ENCODE measurements around the gene SND1. TPM values are rescaled to one million over a fixed set of nuclear protein-coding genes. Genes with fewer than 3 reads are reported as not detected.

SND1 gene
- total and polyA plus RNA-seq, 2 of the 4 experiments (the other 2 are of a cell fraction), result 154 to 294 TPM

- no peak overlapping the region for H3K18ac ChIP-seq (ENCODE audit: low read depth, low read length)
- H3K27ac ChIP-seq (ENCODE audit: insufficient read depth, low read length), result no peak overlapping the region
- no peak overlapping the region for H2AK9ac ChIP-seq (replicated peaks; ENCODE audit: low read depth, low read length, poor library complexity)
- TF ChIP-seq MAFK (IDR thresholded peaks at IDR 0.05; ENCODE audit: low read depth, low read length) (no peak), POLR2A (IDR thresholded peaks at IDR 0.05; ENCODE audit: low read depth, low read length) (no peak), MAZ (IDR thresholded peaks at IDR 0.05; ENCODE audit: borderline replicate concordance, low read depth, low read length) (no peak), RAD21 (IDR thresholded peaks at IDR 0.05; ENCODE audit: low read length) (no peak), MXI1 (IDR thresholded peaks at IDR 0.05; ENCODE audit: borderline replicate concordance, low read depth, low read length) (no peak), NFE2L2 (IDR thresholded peaks at IDR 0.05; ENCODE audit: low read depth, low read length) (no peak), RFX5 (IDR thresholded peaks at IDR 0.05; ENCODE audit: low read depth, low read length) (no peak), CHD1 (IDR thresholded peaks at IDR 0.05; ENCODE audit: low read depth, low read length) (no peak), SMC3 (IDR thresholded peaks at IDR 0.05; ENCODE audit: low read depth, low read length) (no peak), CTCF (conservative IDR thresholded peaks at IDR 0.05; ENCODE audit: low read depth, low read length) (no peak), CEBPB (IDR thresholded peaks at IDR 0.05; ENCODE audit: low read depth, low read length) (no peak)
- TF ChIP-seq, protein P1, sequence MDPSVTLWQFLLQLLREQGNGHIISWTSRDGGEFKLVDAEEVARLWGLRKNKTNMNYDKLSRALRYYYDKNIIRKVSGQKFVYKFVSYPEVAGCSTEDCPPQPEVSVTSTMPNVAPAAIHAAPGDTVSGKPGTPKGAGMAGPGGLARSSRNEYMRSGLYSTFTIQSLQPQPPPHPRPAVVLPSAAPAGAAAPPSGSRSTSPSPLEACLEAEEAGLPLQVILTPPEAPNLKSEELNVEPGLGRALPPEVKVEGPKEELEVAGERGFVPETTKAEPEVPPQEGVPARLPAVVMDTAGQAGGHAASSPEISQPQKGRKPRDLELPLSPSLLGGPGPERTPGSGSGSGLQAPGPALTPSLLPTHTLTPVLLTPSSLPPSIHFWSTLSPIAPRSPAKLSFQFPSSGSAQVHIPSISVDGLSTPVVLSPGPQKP (IDR thresholded peaks at IDR 0.05; ENCODE audit: borderline replicate concordance, low read depth, low read length), result no peak
- H2BK5ac ChIP-seq (ENCODE audit: low read depth, low read length, poor library complexity, severe bottlenecking), result no peak overlapping the region
- no peak overlapping the region for H3K9ac ChIP-seq (ENCODE audit: low read depth, low read length)
- no peaks in the 10 kb centered on the region for H3K36me3 ChIP-seq (ENCODE audit: control insufficient read depth, insufficient read depth, low read length)
- no TSS peak for BruUV-seq (replicated peaks)
- in situ Hi-C loops (cut with MboI; ENCODE audit: low sequenced_read_pairs) (no loop called here), intact Hi-C loops (cut with micrococcal nuclease) (no loop called here), dilution Hi-C loops (cut with HindIII; ENCODE audit: low sequenced_read_pairs, unreplicated experiment) (no loop called here)
- H3K4ac ChIP-seq (ENCODE audit: low read depth, low read length), result no peak overlapping the region
- H3K23ac ChIP-seq (ENCODE audit: low read depth, low read length), result no peak overlapping the region
- no peak overlapping the region for H4K5ac ChIP-seq (ENCODE audit: low read depth, low read length)
- H2AFZ ChIP-seq (replicated peaks; ENCODE audit: low read length, poor library complexity), result no peak overlapping the region
- no CpG with 5 or more reads among the region's 5 CpGs for WGBS, 2 experiments (ENCODE audit: extremely low coverage in 2 of 2, insufficient read length in 1 of 2)
- no peak overlapping the region for H2BK120ac ChIP-seq (ENCODE audit: low read depth, low read length)
- no peak overlapping the region for H2BK15ac ChIP-seq (ENCODE audit: low read depth, low read length)
- no peak overlapping the region for H3K4me3 ChIP-seq (ENCODE audit: insufficient read depth, low read depth, low read length)
- DNase-seq, result no peak
- no peak for ATAC-seq (ENCODE audit: low read depth)
- CTCF ChIA-PET, result no interaction called here
- H3K27me3 ChIP-seq (ENCODE audit: control insufficient read depth, insufficient read depth, low read length), result peaks cover 45% of the 10 kb centered on the region
- 0 out of 2 replicates have a peak, but pooled peaks cover 6% of the 10 kb centered on the region for H3K9me1 ChIP-seq (ENCODE audit: insufficient read depth, low read length)
- no peaks in the 10 kb centered on the region for H3K79me1 ChIP-seq (ENCODE audit: low read depth in 1 of 2, low read length in 2 of 2)
- no peaks in the 10 kb centered on the region; the same call in 1 of the 2 replicates for H3K4me1 ChIP-seq (ENCODE audit: control insufficient read depth, insufficient read depth, low read length)
- no peak overlapping the region for H3K4me2 ChIP-seq (ENCODE audit: low read depth, low read length)
- H4K8ac ChIP-seq (ENCODE audit: low read depth in 2 of 2, low read length in 2 of 2), result no peak overlapping the region
- no peak overlapping the region for H3K56ac ChIP-seq (ENCODE audit: extremely low read depth, insufficient read depth, low read length)
- no peak overlapping the region for H2AK5ac ChIP-seq (ENCODE audit: low read depth, low read length)
- no peak overlapping the region for H2BK20ac ChIP-seq (ENCODE audit: low read depth, low read length)
- H4K20me1 ChIP-seq (ENCODE audit: insufficient read depth, low read length), result no peaks in the 10 kb centered on the region; the same call in 1 of the 2 replicates
- POLR2A ChIA-PET (ENCODE audit: unreplicated experiment), result no interaction called here
- peaks cover 2% of the 10 kb centered on the region; the same call in 1 of the 2 replicates for H3K9me3 ChIP-seq (ENCODE audit: control insufficient read depth, insufficient read depth, low read length)
- H3K14ac ChIP-seq (replicated peaks; ENCODE audit: low read depth, low read length), result no peak overlapping the region
- no peak overlapping the region for H4K91ac ChIP-seq (ENCODE audit: insufficient read depth, low read depth, low read length)
These were observed 467.0 kb downstream of the SND1 start for GRCh38 chr7:128119036-128119435.
